BLaER1 treated with 17β-estradiol and CSF1 and Interleukin-3, amounts not matched to agents 10 nM and 100 nM (cell line): ENCODE data around the gene RTKN2.

Source experiments
- H3K27ac ChIP-seq, 11 experiments: shearing (Covaris generic); formaldehyde crosslinking; 2 replicates each; pipeline ENCODE4 v1.8.1; 2022
- H3K27me3 ChIP-seq, 11 experiments: shearing (Covaris generic); formaldehyde crosslinking; 2 replicates each; pipeline ENCODE4 v1.8.1; 2022
- H3K36me3 ChIP-seq, 11 experiments: shearing (Covaris generic); formaldehyde crosslinking; 2 replicates each; pipeline ENCODE4 v1.8.1; 2022
- H3K4me1 ChIP-seq, 10 experiments: shearing (Covaris generic); formaldehyde crosslinking; 2 replicates each; pipeline ENCODE4 v1.8.1; 2022
- H3K4me2 ChIP-seq, 11 experiments: shearing (Covaris generic); formaldehyde crosslinking; 2 replicates each; pipeline ENCODE4 v1.8.1; 2022
- H3K4me3 ChIP-seq, 10 experiments: shearing (Covaris generic); formaldehyde crosslinking; 2 replicates each; pipeline ENCODE4 v1.8.1; 2022
- H3K9ac ChIP-seq, 11 experiments: shearing (Covaris generic); formaldehyde crosslinking; 2 replicates each; pipeline ENCODE4 v1.8.1; 2022
- H3K9me3 ChIP-seq, 11 experiments: shearing (Covaris generic); formaldehyde crosslinking; replicated peaks in 1 of 11; 2 replicates each; pipeline ENCODE4 v1.8.1; 2022
- H4K20me1 ChIP-seq, 11 experiments: shearing (Covaris generic); formaldehyde crosslinking; 2 replicates each; pipeline ENCODE4 v1.8.1; 2022
- Cebpa-rat ChIP-seq, 11 experiments: shearing (Covaris generic); IDR thresholded peaks; 2 replicates each; pipeline ENCODE4 v1.8.1; 2022

RTKN2 gene

GRCh38 chr10:62153191-62153590 is 115.5 kb downstream of the RTKN2 start:
- Histone ChIP-seq H3K9ac (peak overlapping the region in 1 of 11 experiments; percentile 1; a peak in 1 of 22 replicates), H3K4me3 (no peak overlapping the region)

GRCh38 chr10:62149621-62150020 is 119.0 kb downstream of the RTKN2 start:
- Histone ChIP-seq H3K9me3 (peaks cover 13 to 21% (median 17%) of the 10 kb centered on the region in 11 experiments; a peak in 20 of 22 replicates), H3K4me3 (no peak overlapping the region), H4K20me1 (no peaks in the 10 kb centered on the region), H3K36me3 (no peaks in the 10 kb centered on the region), H3K9ac (no peak overlapping the region), H3K27ac (no peak overlapping the region), H3K4me2 (no peak overlapping the region), H3K4me1 (peaks cover 0 to 32% (median 12%) of the 10 kb centered on the region in 10 experiments; a peak in 14 of 20 replicates), H3K27me3 (no peaks in the 10 kb centered on the region)
- no peak for TF ChIP-seq Cebpa-rat (IDR thresholded peaks at IDR 0.05)

More at GRCh38 chr10:62153191-62153590, 115.5 kb downstream of the RTKN2 start:
- Histone ChIP-seq H3K36me3 (no peaks in the 10 kb centered on the region), H3K4me1 (peaks cover 0 to 68% (median 12%) of the 10 kb centered on the region in 10 experiments; a peak in 14 of 20 replicates), H3K4me2 (peak overlapping the region in 5 of 11 experiments; percentile 19 to 81 (median 64); a peak in 8 of 22 replicates), H3K27ac (peak overlapping the region in 5 of 11 experiments; percentile 33 to 68 (median 60); a peak in 8 of 22 replicates), H3K27me3 (no peaks in the 10 kb centered on the region), H4K20me1 (no peaks in the 10 kb centered on the region), H3K9me3 (peaks cover 13 to 25% (median 17%) of the 10 kb centered on the region in 11 experiments; a peak in 20 of 22 replicates)
- TF ChIP-seq Cebpa-rat (IDR thresholded peaks at IDR 0.05): peak in 6 of 11 experiments; percentile 35 to 93 (median 68); a peak in 8 of 22 replicates

- Histone ChIP-seq H3K4me3 (no peak overlapping the region), H3K9me3 (peaks cover 20 to 31% (median 26%) of the 10 kb centered on the region in 11 experiments), H3K27ac (no peak overlapping the region), H3K36me3 (0 out of 22 replicates have a peak, but pooled peaks cover 0 to 1% (median 0%) of the 10 kb centered on the region in 11 experiments), H4K20me1 (no peaks in the 10 kb centered on the region), H3K4me1 (peaks cover 0 to 18% (median 10%) of the 10 kb centered on the region in 10 experiments; a peak in 13 of 20 replicates), H3K4me2 (0 out of 22 replicates have a peak overlapping the region, but pooled peaks of 1 of the 11 experiments have one; percentile 23), H3K9ac (no peak overlapping the region), H3K27me3 (no peaks in the 10 kb centered on the region)
- TF ChIP-seq Cebpa-rat (IDR thresholded peaks at IDR 0.05): no peak
These were observed 120.5 kb downstream of the RTKN2 start for GRCh38 chr10:62148155-62148554.

GRCh38 chr10:62147425-62147824 is 121.2 kb downstream of the RTKN2 start:
- peaks cover 27 to 38% (median 33%) of the 10 kb centered on the region in 11 experiments for H3K9me3 ChIP-seq
- H3K4me1 ChIP-seq: peaks cover 0 to 13% (median 9%) of the 10 kb centered on the region in 10 experiments; a peak in 12 of 20 replicates
- no peak overlapping the region for H3K9ac ChIP-seq
- no peaks in the 10 kb centered on the region for H4K20me1 ChIP-seq
- H3K4me3 ChIP-seq: no peak overlapping the region
- no peak for TF ChIP-seq Cebpa-rat (IDR thresholded peaks at IDR 0.05)
- H3K4me2 ChIP-seq: no peak overlapping the region
- H3K27ac ChIP-seq: no peak overlapping the region
- H3K36me3 ChIP-seq: 0 out of 22 replicates have a peak, but pooled peaks cover 0 to 3% (median 0%) of the 10 kb centered on the region in 11 experiments
- no peaks in the 10 kb centered on the region for H3K27me3 ChIP-seq

GRCh38 chr10:62136931-62137330 is 131.7 kb downstream of the RTKN2 start:
- no peak overlapping the region for H3K4me3 ChIP-seq
- TF ChIP-seq Cebpa-rat (IDR thresholded peaks at IDR 0.05): no peak
- H3K9ac ChIP-seq: no peak overlapping the region
- H3K9me3 ChIP-seq: peaks cover 11 to 37% (median 27%) of the 10 kb centered on the region in 11 experiments; a peak in 21 of 22 replicates
- H3K4me2 ChIP-seq: no peak overlapping the region
- no peaks in the 10 kb centered on the region for H4K20me1 ChIP-seq
- no peaks in the 10 kb centered on the region for H3K36me3 ChIP-seq
- no peaks in the 10 kb centered on the region for H3K27me3 ChIP-seq
- no peaks in the 10 kb centered on the region for H3K4me1 ChIP-seq
- H3K27ac ChIP-seq: no peak overlapping the region

GRCh38 chr10:62133618-62134017 is 135.0 kb downstream of the RTKN2 start:
- no peak for TF ChIP-seq Cebpa-rat (IDR thresholded peaks at IDR 0.05)
- Histone ChIP-seq H3K9me3 (peaks cover 17 to 52% (median 32%) of the 10 kb centered on the region in 11 experiments), H3K36me3 (no peaks in the 10 kb centered on the region), H4K20me1 (no peaks in the 10 kb centered on the region), H3K4me3 (no peak overlapping the region), H3K27me3 (no peaks in the 10 kb centered on the region), H3K27ac (no peak overlapping the region), H3K4me2 (no peak overlapping the region), H3K4me1 (no peaks in the 10 kb centered on the region), H3K9ac (no peak overlapping the region)
